Gastrocnemius medialis (tissue), 4 donors: ENCODE data around the gene RND1.

Experiments
- POLR2A ChIP-seq, 2 donors: fragments of 450-650 bp; IDR thresholded peaks; one replicate each; pipeline ENCODE4 v1.6.1; 2017; ENCODE audit warnings: antibody characterized with exemption in 2 of 2, mild to moderate bottlenecking in 2 of 2, moderate library complexity in 2 of 2
- TF ChIP-seq, protein P1 (sequence below), 5 experiments: fragments of 450-650 bp in 3 of 5; fragments of 200-600 bp in 2 of 5; sonication (generic) in 2 of 5; IDR thresholded peaks in 4 of 5; conservative IDR thresholded peaks in 1 of 5; 1 replicate in 4 of 5; 2 replicates in 1 of 5; pipeline ENCODE4 v1.5.1; 2016 to 2019; ENCODE audit warnings: antibody characterized with exemption in 5 of 5, mild to moderate bottlenecking in 3 of 5, moderate library complexity in 3 of 5

DNA sequence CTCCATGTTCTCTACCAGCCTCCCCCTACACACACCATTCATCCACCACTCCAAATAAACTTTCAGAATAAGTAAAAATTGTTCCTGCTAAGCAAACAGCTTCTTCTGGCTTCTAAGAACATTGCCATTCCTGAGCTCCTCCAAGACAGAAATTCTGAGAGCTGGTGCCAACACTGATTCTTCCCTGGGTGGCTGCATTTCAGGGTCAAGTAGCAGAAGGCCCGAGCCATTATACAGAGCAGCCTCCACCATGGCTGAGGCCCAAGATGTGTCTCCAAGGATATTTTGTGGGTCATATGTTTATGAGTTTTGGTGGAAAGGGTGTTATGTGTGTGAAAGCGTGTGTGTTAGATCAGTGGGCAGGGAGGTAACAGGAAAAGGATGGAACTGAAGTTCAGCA, 3.5 kb upstream of the RND1 start:
- TF ChIP-seq, protein P1, sequence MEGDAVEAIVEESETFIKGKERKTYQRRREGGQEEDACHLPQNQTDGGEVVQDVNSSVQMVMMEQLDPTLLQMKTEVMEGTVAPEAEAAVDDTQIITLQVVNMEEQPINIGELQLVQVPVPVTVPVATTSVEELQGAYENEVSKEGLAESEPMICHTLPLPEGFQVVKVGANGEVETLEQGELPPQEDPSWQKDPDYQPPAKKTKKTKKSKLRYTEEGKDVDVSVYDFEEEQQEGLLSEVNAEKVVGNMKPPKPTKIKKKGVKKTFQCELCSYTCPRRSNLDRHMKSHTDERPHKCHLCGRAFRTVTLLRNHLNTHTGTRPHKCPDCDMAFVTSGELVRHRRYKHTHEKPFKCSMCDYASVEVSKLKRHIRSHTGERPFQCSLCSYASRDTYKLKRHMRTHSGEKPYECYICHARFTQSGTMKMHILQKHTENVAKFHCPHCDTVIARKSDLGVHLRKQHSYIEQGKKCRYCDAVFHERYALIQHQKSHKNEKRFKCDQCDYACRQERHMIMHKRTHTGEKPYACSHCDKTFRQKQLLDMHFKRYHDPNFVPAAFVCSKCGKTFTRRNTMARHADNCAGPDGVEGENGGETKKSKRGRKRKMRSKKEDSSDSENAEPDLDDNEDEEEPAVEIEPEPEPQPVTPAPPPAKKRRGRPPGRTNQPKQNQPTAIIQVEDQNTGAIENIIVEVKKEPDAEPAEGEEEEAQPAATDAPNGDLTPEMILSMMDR (IDR thresholded peaks at IDR 0.05 in 4 of 5, conservative IDR thresholded peaks at IDR 0.05 in 1 of 5), result no peak
- TF ChIP-seq POLR2A (IDR thresholded peaks at IDR 0.05), result no peak
